HCT116 (cell line): ENCODE data around the gene CD63. TPM values are rescaled to one million over a fixed set of nuclear protein-coding genes. Genes with fewer than 3 reads are reported as not detected.
A peak's percentile ranks its signal among the peaks of the same experiment; 100 is the strongest.

Experiments used
- ATAC-seq: fragments of 200-7000 bp; cut with Tn5 transposase; 2 replicates; pipeline ENCODE4 v1.9.1; 2020; ENCODE audit warnings: mild to moderate bottlenecking, moderate library complexity
- BruUV-seq: library from RNA; stranded (reverse); fragments of 400-500 nt; replicated peaks from 2 replicates; lab custom pipeline; 2021; lab: Mats Ljungman, UMichigan
- CTCF ChIA-PET: fragments of 300-600 bp; sonication (Branson Sonifier 250); formaldehyde crosslinking; loops from one replicate; lab custom pipeline; 2021; ENCODE audit warnings: antibody characterized with exemption; lab: Charles Lee
- POLR2A ChIA-PET: fragments of 300-600, 350-600 bp; sonication (Branson Sonifier 250); formaldehyde crosslinking; loops from one replicate; lab custom pipeline; 2021; ENCODE audit warnings: antibody characterized with exemption; lab: Charles Lee
- RAD21 ChIA-PET, 2 experiments: fragments of 300-600 bp; sonication (Branson Sonifier 250); formaldehyde crosslinking; loops; one replicate each; lab custom pipeline; 2023; ENCODE audit warnings: low total read pairs in 2 of 2; ENCODE audit not compliant: uncharacterized antibody in 2 of 2, unreplicated experiment in 2 of 2, low non-redundant PET in 1 of 2; lab: Charles Lee
- DNase-seq: peaks from one replicate; pipeline ENCODE4 v3.0.0-alpha.2; 2010; ENCODE audit warnings: low read depth, low spot score
- H2AFZ ChIP-seq: fragments of 200-600 bp; shearing (Covaris generic), sonication (generic); 2 replicates; pipeline ENCODE4 v1.6.1; 2017; ENCODE audit warnings: low read depth, mixed run types, mixed read lengths, antibody characterized with exemption, low read length; ENCODE audit not compliant: poor library complexity, severe bottlenecking
- H3K27ac ChIP-seq: 2 replicates; pipeline ENCODE4 v1.5.1; 2012; ENCODE audit warnings: low read depth, low read length
- H3K27me3 ChIP-seq: fragments of 200-600 bp; sonication (generic); 2 replicates; pipeline ENCODE4 v1.6.1; 2016; ENCODE audit warnings: mixed run types, low read length, mixed read lengths; ENCODE audit not compliant: insufficient read depth
- H3K36me3 ChIP-seq, 2 experiments: fragments of 200-500 bp in 1 of 2; fragments of 200-600 bp in 1 of 2; sonication (Bioruptor generic) in 1 of 2; sonication (generic) in 1 of 2; 2 replicates each; pipeline versions ENCODE4 v1.5.1 to v1.6.1; 2014 to 2016; ENCODE audit warnings: low read length in 2 of 2, inconsistent platforms in 1 of 2, mixed read lengths in 1 of 2, mixed run types in 1 of 2; ENCODE audit not compliant: insufficient read depth in 2 of 2, control insufficient read depth in 1 of 2
- H3K4me1 ChIP-seq, 2 experiments: fragments of 200-600 bp in 1 of 2; sonication (generic) in 1 of 2; 2 replicates each; pipeline versions ENCODE4 v1.5.1 to v1.6.1; 2012 to 2017; ENCODE audit warnings: low read length in 2 of 2, inconsistent platforms in 1 of 2, mild to moderate bottlenecking in 1 of 2, mixed read lengths in 1 of 2, mixed run types in 1 of 2, moderate library complexity in 1 of 2; ENCODE audit not compliant: insufficient read depth in 2 of 2, control insufficient read depth in 1 of 2
- H3K4me2 ChIP-seq: fragments of 200-600 bp; sonication (generic); 2 replicates; pipeline ENCODE4 v1.6.1; 2017; ENCODE audit warnings: mixed run types, low read length, mixed read lengths
- H3K4me3 ChIP-seq, 2 experiments: fragments of 200-600 bp in 1 of 2; sonication (generic) in 1 of 2; replicated peaks in 1 of 2; 2 replicates each; pipeline ENCODE4 v1.5.1; 2011 to 2016; ENCODE audit warnings: low read length in 2 of 2, control low read depth in 1 of 2, low read depth in 1 of 2, mild to moderate bottlenecking in 1 of 2, mixed read lengths in 1 of 2, mixed run types in 1 of 2
- H3K79me2 ChIP-seq: fragments of 200-600 bp; sonication (generic); 2 replicates; pipeline ENCODE4 v1.6.1; 2017; ENCODE audit warnings: mild to moderate bottlenecking, mixed run types, low read length, moderate library complexity, mixed read lengths; ENCODE audit not compliant: insufficient read depth
- H3K9ac ChIP-seq: fragments of 200-600 bp; sonication (generic); 2 replicates; pipeline ENCODE4 v1.6.1; 2016; ENCODE audit warnings: low read length, mixed read lengths
- H3K9me2 ChIP-seq: fragments of 200-600 bp; sonication (generic), shearing (Covaris generic); 2 replicates; pipeline ENCODE4 v1.6.1; 2017; ENCODE audit warnings: mixed run types, mild to moderate bottlenecking, moderate library complexity; ENCODE audit not compliant: insufficient read depth
- H3K9me3 ChIP-seq, 2 experiments: fragments of 200-500 bp in 1 of 2; fragments of 200-600 bp in 1 of 2; sonication (Bioruptor generic) in 1 of 2; sonication (generic) in 1 of 2; 2 replicates each; pipeline ENCODE4 v1.6.1; 2014 to 2017; ENCODE audit warnings: low read length in 2 of 2, mixed read lengths in 2 of 2, inconsistent platforms in 1 of 2, low read depth in 1 of 2, mild to moderate bottlenecking in 1 of 2, mixed run types in 1 of 2, moderate library complexity in 1 of 2; ENCODE audit not compliant: control insufficient read depth in 1 of 2, insufficient read depth in 1 of 2
- H4K20me1 ChIP-seq: fragments of 200-600 bp; sonication (generic), shearing (Covaris generic); 2 replicates; pipeline ENCODE4 v1.6.1; 2017; ENCODE audit warnings: mixed run types, mild to moderate bottlenecking, moderate library complexity; ENCODE audit not compliant: insufficient read depth
- ATF3 ChIP-seq: IDR thresholded peaks from 2 replicates; pipeline ENCODE4 v1.6.1; 2012
- CBX3 ChIP-seq: IDR thresholded peaks from 2 replicates; pipeline ENCODE4 v1.6.1; 2012; ENCODE audit warnings: low read depth
- EGR1 ChIP-seq: IDR thresholded peaks from 2 replicates; pipeline ENCODE4 v1.6.1; 2012; ENCODE audit warnings: low read depth
- JUND ChIP-seq: IDR thresholded peaks from 2 replicates; pipeline ENCODE4 v1.6.1; 2012
- MAX ChIP-seq: IDR thresholded peaks from 2 replicates; pipeline ENCODE4 v1.6.1; 2012
- POLR2A ChIP-seq: IDR thresholded peaks from 2 replicates; pipeline ENCODE4 v1.7.0; 2011; ENCODE audit warnings: borderline replicate concordance; ENCODE audit not compliant: insufficient read depth, insufficient read length; ENCODE audit errors: extremely low read depth
- POLR2AphosphoS5 ChIP-seq: IDR thresholded peaks from 2 replicates; pipeline ENCODE4 v1.6.1; 2011; ENCODE audit warnings: mild to moderate bottlenecking, low read depth, low read length, moderate library complexity
- RAD21 ChIP-seq: IDR thresholded peaks from 2 replicates; pipeline ENCODE4 v1.6.1; 2012; ENCODE audit warnings: low read depth, mild to moderate bottlenecking
- SIN3A ChIP-seq: IDR thresholded peaks from 2 replicates; pipeline ENCODE4 v1.6.1; 2012; ENCODE audit warnings: low read depth
- SRF ChIP-seq: IDR thresholded peaks from 2 replicates; pipeline ENCODE4 v1.6.1; 2012; ENCODE audit warnings: low read depth
- TCF7L2 ChIP-seq: IDR thresholded peaks from 2 replicates; pipeline ENCODE4 v1.7.0; 2011; ENCODE audit warnings: borderline replicate concordance, inconsistent platforms; ENCODE audit not compliant: insufficient read depth, insufficient read length; ENCODE audit errors: extremely low read depth
- YY1 ChIP-seq: IDR thresholded peaks from 2 replicates; pipeline ENCODE4 v1.6.1; 2011; ENCODE audit warnings: low read length, low read depth, moderate library complexity, mild to moderate bottlenecking; ENCODE audit not compliant: insufficient replicate concordance; ENCODE audit errors: extremely low read depth
- ZNF274 ChIP-seq: fragments of 200-500 bp; sonication (Bioruptor generic); IDR thresholded peaks from 2 replicates; pipeline ENCODE4 v1.6.1; 2014; ENCODE audit warnings: mild to moderate bottlenecking, low read depth, low read length, inconsistent platforms
- intact Hi-C: fragments of 100-400 bp; cut with micrococcal nuclease; formaldehyde crosslinking; loops from 2 replicates; pipeline ENCODE4 v1.10.0; 2022
- total RNA-seq: library from RNA; stranded (reverse); gene quantifications from one replicate; pipeline ENCODE4 v1.2.1, GENCODE V29; 2021; ENCODE audit not compliant: unreplicated experiment
- TF ChIP-seq, protein P1 (sequence below), 3 experiments: fragments of 200-600 bp in 1 of 3; sonication (generic) in 1 of 3; IDR thresholded peaks in 2 of 3; conservative IDR thresholded peaks in 1 of 3; 2 replicates each; pipeline ENCODE4 v1.5.1; 2012 to 2017; ENCODE audit warnings: low read depth in 2 of 3, low read length in 2 of 3, antibody characterized with exemption in 1 of 3, borderline replicate concordance in 1 of 3, control low read depth in 1 of 3, mild to moderate bottlenecking in 1 of 3, mixed read lengths in 1 of 3, mixed run types in 1 of 3, moderate library complexity in 1 of 3; ENCODE audit not compliant: insufficient read depth in 1 of 3
- TF ChIP-seq, protein P2 (sequence below): IDR thresholded peaks from 2 replicates; pipeline ENCODE4 v1.6.1; 2011; ENCODE audit warnings: mild to moderate bottlenecking, low read length, moderate library complexity; ENCODE audit not compliant: insufficient replicate concordance; ENCODE audit errors: extremely low read depth

Gene CD63
- total RNA-seq, 1 experiment from 2014 or later: 355 TPM

DNA sequence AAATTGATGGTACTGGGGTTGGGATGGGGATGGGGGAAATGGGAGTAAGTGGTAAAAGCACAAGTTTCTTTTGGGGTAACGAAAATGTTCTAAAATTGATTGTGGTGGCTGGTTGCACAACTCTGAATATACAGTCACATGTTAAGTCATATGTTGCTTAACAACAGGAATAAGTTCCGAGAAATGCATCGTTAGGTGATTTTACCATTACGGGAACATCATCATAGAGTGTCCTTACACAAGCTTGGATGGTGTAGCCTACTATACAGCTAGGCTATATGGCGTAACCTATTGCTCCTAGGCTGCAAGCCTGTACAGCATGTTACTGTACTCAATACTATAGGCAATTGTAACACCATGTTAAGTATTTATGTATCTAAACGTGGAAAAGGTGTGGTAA, 52.1 kb downstream of the CD63 start:
- POLR2A ChIA-PET: no interaction called here
- BruUV-seq: no TSS peak
- intact Hi-C loops: no loop called here

GRCh38 chr12:55675666-55676065, 53.1 kb downstream of the CD63 start:
- no TSS peak for BruUV-seq
- H3K4me1 ChIP-seq: peaks cover 1 to 13% of the 10 kb centered on the region in 2 experiments
- DNase-seq: no peak
- H3K4me2 ChIP-seq: 0 out of 2 replicates have a peak overlapping the region, but pooled peaks have one; percentile 10
- no peak for TF ChIP-seq CBX3
- no peak for TF ChIP-seq POLR2AphosphoS5
- no peak for TF ChIP-seq JUND
- TF ChIP-seq SIN3A: no peak
- TF ChIP-seq TCF7L2: no peak
- TF ChIP-seq SRF: no peak
- no peak for TF ChIP-seq EGR1
- TF ChIP-seq, protein P1, sequence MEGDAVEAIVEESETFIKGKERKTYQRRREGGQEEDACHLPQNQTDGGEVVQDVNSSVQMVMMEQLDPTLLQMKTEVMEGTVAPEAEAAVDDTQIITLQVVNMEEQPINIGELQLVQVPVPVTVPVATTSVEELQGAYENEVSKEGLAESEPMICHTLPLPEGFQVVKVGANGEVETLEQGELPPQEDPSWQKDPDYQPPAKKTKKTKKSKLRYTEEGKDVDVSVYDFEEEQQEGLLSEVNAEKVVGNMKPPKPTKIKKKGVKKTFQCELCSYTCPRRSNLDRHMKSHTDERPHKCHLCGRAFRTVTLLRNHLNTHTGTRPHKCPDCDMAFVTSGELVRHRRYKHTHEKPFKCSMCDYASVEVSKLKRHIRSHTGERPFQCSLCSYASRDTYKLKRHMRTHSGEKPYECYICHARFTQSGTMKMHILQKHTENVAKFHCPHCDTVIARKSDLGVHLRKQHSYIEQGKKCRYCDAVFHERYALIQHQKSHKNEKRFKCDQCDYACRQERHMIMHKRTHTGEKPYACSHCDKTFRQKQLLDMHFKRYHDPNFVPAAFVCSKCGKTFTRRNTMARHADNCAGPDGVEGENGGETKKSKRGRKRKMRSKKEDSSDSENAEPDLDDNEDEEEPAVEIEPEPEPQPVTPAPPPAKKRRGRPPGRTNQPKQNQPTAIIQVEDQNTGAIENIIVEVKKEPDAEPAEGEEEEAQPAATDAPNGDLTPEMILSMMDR (IDR thresholded peaks at IDR 0.05 in 2 of 3, conservative IDR thresholded peaks at IDR 0.05 in 1 of 3; ENCODE audit: borderline replicate concordance in 1 of 3, insufficient read depth in 1 of 3, low read depth in 2 of 3, low read length in 2 of 3): no peak
- no peak for TF ChIP-seq POLR2A
- TF ChIP-seq ZNF274: no peak
- no peak for TF ChIP-seq RAD21
- TF ChIP-seq, protein P2, sequence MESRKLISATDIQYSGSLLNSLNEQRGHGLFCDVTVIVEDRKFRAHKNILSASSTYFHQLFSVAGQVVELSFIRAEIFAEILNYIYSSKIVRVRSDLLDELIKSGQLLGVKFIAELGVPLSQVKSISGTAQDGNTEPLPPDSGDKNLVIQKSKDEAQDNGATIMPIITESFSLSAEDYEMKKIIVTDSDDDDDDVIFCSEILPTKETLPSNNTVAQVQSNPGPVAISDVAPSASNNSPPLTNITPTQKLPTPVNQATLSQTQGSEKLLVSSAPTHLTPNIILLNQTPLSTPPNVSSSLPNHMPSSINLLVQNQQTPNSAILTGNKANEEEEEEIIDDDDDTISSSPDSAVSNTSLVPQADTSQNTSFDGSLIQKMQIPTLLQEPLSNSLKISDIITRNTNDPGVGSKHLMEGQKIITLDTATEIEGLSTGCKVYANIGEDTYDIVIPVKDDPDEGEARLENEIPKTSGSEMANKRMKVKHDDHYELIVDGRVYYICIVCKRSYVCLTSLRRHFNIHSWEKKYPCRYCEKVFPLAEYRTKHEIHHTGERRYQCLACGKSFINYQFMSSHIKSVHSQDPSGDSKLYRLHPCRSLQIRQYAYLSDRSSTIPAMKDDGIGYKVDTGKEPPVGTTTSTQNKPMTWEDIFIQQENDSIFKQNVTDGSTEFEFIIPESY: no peak
- TF ChIP-seq ATF3: no peak
- no peak for TF ChIP-seq YY1
- no peak for TF ChIP-seq MAX
- no peaks in the 10 kb centered on the region for H3K9me3 ChIP-seq
- H3K79me2 ChIP-seq: no peaks in the 10 kb centered on the region
- RAD21 ChIA-PET: no interaction called here
- H3K9ac ChIP-seq: no peak overlapping the region
- no peaks in the 10 kb centered on the region for H3K36me3 ChIP-seq
- 0 out of 2 replicates have a peak, but pooled peaks cover 3% of the 10 kb centered on the region for H3K9me2 ChIP-seq
- H4K20me1 ChIP-seq: no peaks in the 10 kb centered on the region
- no peak overlapping the region for H3K4me3 ChIP-seq
- no peaks in the 10 kb centered on the region for H3K27me3 ChIP-seq
- intact Hi-C loops: no loop called here
- no peak overlapping the region for H3K27ac ChIP-seq
- CTCF ChIA-PET: no interaction called here
- no peak overlapping the region for H2AFZ ChIP-seq
- POLR2A ChIA-PET: no interaction called here
- ATAC-seq: no peak

More for the DNA sequence above, 52.1 kb downstream of the CD63 start:
- Histone ChIP-seq H4K20me1 (no peaks in the 10 kb centered on the region), H3K4me1 (peaks cover 4 to 22% of the 10 kb centered on the region in 2 experiments), H3K27ac (no peak overlapping the region), H3K27me3 (no peaks in the 10 kb centered on the region), H3K36me3 (no peaks in the 10 kb centered on the region), H3K4me3 (no peak overlapping the region), H3K9ac (no peak overlapping the region), H3K9me2 (0 out of 2 replicates have a peak, but pooled peaks cover 3% of the 10 kb centered on the region), H3K9me3 (no peaks in the 10 kb centered on the region), H3K4me2 (no peak overlapping the region), H2AFZ (no peak overlapping the region), H3K79me2 (no peaks in the 10 kb centered on the region)
- DNase-seq (no peak), ATAC-seq (no peak)
- ChIA-PET CTCF (interaction anchor here (1.1 to 1.5 kb wide), 3 partner anchors 20 to 29 kb away, joined by 3 to 4 read pairs (median 3); no protein-coding TSS in a partner anchor), RAD21 (no interaction called here)
- no peak for TF ChIP-seq SRF
- TF ChIP-seq, all 23 proteins: peak for 0
